SK-N-SH (cell line): ENCODE measurements around the gene EVL. TPM values are rescaled to one million over a fixed set of nuclear protein-coding genes. Genes with fewer than 3 reads are reported as not detected.

Experiments used
- CTCF ChIA-PET: fragments of 300-600, 350-600 bp; formaldehyde crosslinking; extraction: SDS; loops from one replicate; lab custom pipeline; 2021; lab: Yijun Ruan, JAX
- POLR2A ChIA-PET: fragments of 350-600 bp; sonication (Branson Sonifier 250); formaldehyde crosslinking; extraction: SDS; loops from one replicate; lab custom pipeline; 2020; ENCODE audit warnings: antibody characterized with exemption, inconsistent platforms; lab: Yijun Ruan, JAX
- DNase-seq: peaks from one replicate; pipeline ENCODE4 v3.0.0; 2012
- H2AFZ ChIP-seq: fragments of 200-600 bp; sonication (generic); 2 replicates; pipeline ENCODE4 v1.8.1; 2016; ENCODE audit warnings: antibody characterized with exemption, mild to moderate bottlenecking, low read depth
- H3F3A ChIP-seq: fragments of 200-600 bp; sonication (generic); replicated peaks from 2 replicates; pipeline ENCODE3; 2016; ENCODE audit warnings: antibody characterized with exemption, mild to moderate bottlenecking; ENCODE audit not compliant: insufficient read depth
- H3K27ac ChIP-seq, 2 experiments: fragments of 200-500 bp in 1 of 2; fragments of 200-600 bp in 1 of 2; sonication (Bioruptor generic) in 1 of 2; sonication (generic), shearing (Covaris generic) in 1 of 2; 2 replicates each; pipeline versions ENCODE4 v1.5.1 to v1.6.1; 2014 to 2016; ENCODE audit warnings: low read depth in 2 of 2, inconsistent platforms in 1 of 2, low read length in 1 of 2, mild to moderate bottlenecking in 1 of 2, mixed read lengths in 1 of 2
- H3K27me3 ChIP-seq: fragments of 200-600 bp; sonication (generic), shearing (Covaris generic); 2 replicates; pipeline ENCODE4 v1.6.1; 2016; ENCODE audit warnings: mixed run types; ENCODE audit not compliant: insufficient read depth
- H3K36me3 ChIP-seq, 2 experiments: fragments of 200-500 bp in 1 of 2; fragments of 200-600 bp in 1 of 2; sonication (Bioruptor generic) in 1 of 2; sonication (generic) in 1 of 2; replicated peaks in 1 of 2; 2 replicates each; pipeline versions ENCODE3 to v1.5.1; 2014 to 2016; ENCODE audit warnings: low read length in 1 of 2, mild to moderate bottlenecking in 1 of 2; ENCODE audit not compliant: insufficient read depth in 2 of 2, control insufficient read depth in 1 of 2
- H3K4me1 ChIP-seq, 2 experiments: fragments of 200-500 bp in 1 of 2; fragments of 200-600 bp in 1 of 2; sonication (Bioruptor generic) in 1 of 2; sonication (generic), shearing (Covaris generic) in 1 of 2; 2 replicates each; pipeline versions ENCODE4 v1.5.1 to v1.6.1; 2014 to 2016; ENCODE audit warnings: low read depth in 1 of 2, low read length in 1 of 2, mixed run types in 1 of 2; ENCODE audit not compliant: insufficient read depth in 2 of 2, control insufficient read depth in 1 of 2
- H3K4me2 ChIP-seq: fragments of 200-600 bp; sonication (generic), shearing (Covaris generic); 2 replicates; pipeline ENCODE4 v1.6.1; 2017; ENCODE audit warnings: mixed run types
- H3K4me3 ChIP-seq, 2 experiments: fragments of 200-500 bp in 1 of 2; fragments of 200-600 bp in 1 of 2; sonication (Bioruptor generic) in 1 of 2; sonication (generic), shearing (Covaris generic) in 1 of 2; 2 replicates each; pipeline versions ENCODE4 v1.5.1 to v1.8.1; 2014 to 2016; ENCODE audit warnings: low read depth in 2 of 2, inconsistent platforms in 1 of 2, low read length in 1 of 2, mild to moderate bottlenecking in 1 of 2, mixed read lengths in 1 of 2, moderate library complexity in 1 of 2
- H3K79me2 ChIP-seq: fragments of 200-600 bp; sonication (generic); 2 replicates; pipeline ENCODE4 v1.8.1; 2017; ENCODE audit warnings: mild to moderate bottlenecking; ENCODE audit not compliant: insufficient read depth
- H3K9ac ChIP-seq: fragments of 200-600 bp; sonication (generic); 2 replicates; pipeline ENCODE4 v1.6.1; 2017; ENCODE audit warnings: mixed run types
- H3K9me2 ChIP-seq: fragments of 200-600 bp; sonication (generic); 2 replicates; pipeline ENCODE4 v1.6.1; 2017; ENCODE audit warnings: mixed run types
- H3K9me3 ChIP-seq: fragments of 200-600 bp; sonication (generic); 2 replicates; pipeline ENCODE4 v1.6.1; 2017; ENCODE audit warnings: mixed run types, mild to moderate bottlenecking, moderate library complexity
- H4K20me1 ChIP-seq: fragments of 200-600 bp; sonication (generic); 2 replicates; pipeline ENCODE4 v1.6.1; 2017; ENCODE audit warnings: mild to moderate bottlenecking, mixed run types; ENCODE audit not compliant: insufficient read depth
- CTCF ChIP-seq: fragments of 200-600 bp; sonication (generic); IDR thresholded peaks from 2 replicates; pipeline ENCODE4 v1.6.1; 2017; ENCODE audit warnings: antibody characterized with exemption, mild to moderate bottlenecking, moderate library complexity
- ELF1 ChIP-seq: IDR thresholded peaks from 2 replicates; pipeline ENCODE4 v1.4.0; 2012
- EP300 ChIP-seq, 2 experiments: IDR thresholded peaks; 2 replicates each; pipeline versions ENCODE4 v1.4.0 to v1.6.1; 2012; ENCODE audit warnings: borderline replicate concordance in 1 of 2, low read depth in 1 of 2, low read length in 1 of 2
- FOXJ3 ChIP-seq: sonication (generic); formaldehyde crosslinking; IDR thresholded peaks from 2 replicates; pipeline ENCODE4 v1.5.1; 2020; ENCODE audit warnings: mild to moderate bottlenecking, missing genetic modification reagents
- GABPA ChIP-seq: IDR thresholded peaks from 2 replicates; pipeline ENCODE4 v1.4.0; 2012; ENCODE audit warnings: low read depth, mild to moderate bottlenecking
- JUND ChIP-seq: IDR thresholded peaks from 2 replicates; pipeline ENCODE4 v1.4.0; 2012
- MEF2A ChIP-seq: IDR thresholded peaks from 2 replicates; pipeline ENCODE4 v1.4.0; 2012; ENCODE audit warnings: low read depth, borderline replicate concordance
- MXI1 ChIP-seq: IDR thresholded peaks from 2 replicates; pipeline ENCODE4 v1.6.1; 2012; ENCODE audit warnings: mild to moderate bottlenecking, low read depth, low read length, improper control_type of control experiment
- NFIC ChIP-seq: IDR thresholded peaks from 2 replicates; pipeline ENCODE4 v1.4.0; 2012; ENCODE audit warnings: borderline replicate concordance
- RAD21 ChIP-seq: IDR thresholded peaks from 2 replicates; pipeline ENCODE4 v1.6.1; 2012; ENCODE audit warnings: mild to moderate bottlenecking, low read length
- REST ChIP-seq: IDR thresholded peaks from 2 replicates; pipeline ENCODE4 v1.6.1; 2012; ENCODE audit warnings: mild to moderate bottlenecking, low read depth, low read length, moderate library complexity
- RFX5 ChIP-seq: IDR thresholded peaks from 2 replicates; pipeline ENCODE4 v1.6.1; 2012; ENCODE audit warnings: mild to moderate bottlenecking, improper control_type of control experiment, low read length
- TCF12 ChIP-seq: IDR thresholded peaks from 2 replicates; pipeline ENCODE4 v1.4.0; 2012
- WGBS: methylation state at CpG from one replicate; pipeline ENCODE4 v1.1.6; 2017; ENCODE audit warnings: low lambda C conversion rate; 5-methylcytosine and 5-hydroxymethylcytosine counted together
- polyA plus RNA-seq, 3 experiments: library from polyadenylated mRNA; depleted of rRNA; stranded (reverse); fragments of >200 nt; gene quantifications; 2 replicates each; pipeline ENCODE4 v1.2.3, GENCODE V29; 2012

The EVL gene
- polyA plus RNA-seq, 1 of the 3 experiments (the other 2 are of a cell fraction) = 36.5 TPM

- peak; percentile 63 for TF ChIP-seq TCF12
- TF ChIP-seq RAD21 = 0 out of 2 replicates have a peak, but pooled peaks have one; percentile 1
- TF ChIP-seq FOXJ3 (CRISPR knock-in tag) = no peak
- 0 out of 4 replicates have a peak, but pooled peaks of 1 of the 2 experiments have one; percentile 15 for TF ChIP-seq EP300 (IDR thresholded peaks at IDR 0.05; ENCODE audit: borderline replicate concordance in 1 of 2, low read depth in 1 of 2, low read length in 1 of 2)
- TF ChIP-seq CTCF = no peak
- TF ChIP-seq MEF2A = no peak
- no peak for TF ChIP-seq RFX5
- no peak for TF ChIP-seq GABPA
- TF ChIP-seq JUND = no peak
- no peak for TF ChIP-seq NFIC
Observed at GRCh38 chr14:100132903-100133510, 67.8 kb downstream of the EVL start (continued).

- 91% methylated on average over 8 of the region's 8 CpGs for WGBS
- Histone ChIP-seq H3F3A (no peaks in the 10 kb centered on the region), H3K36me3 (peaks cover 3 to 16% of the 10 kb centered on the region in 2 experiments), H4K20me1 (no peaks in the 10 kb centered on the region), H3K9me3 (no peaks in the 10 kb centered on the region), H3K4me2 (no peak overlapping the region), H3K27me3 (no peaks in the 10 kb centered on the region), H2AFZ (no peak overlapping the region), H3K4me1 (peaks cover 9 to 52% of the 10 kb centered on the region in 2 experiments; a peak in 2 of 4 replicates), H3K9ac (no peak overlapping the region), H3K4me3 (no peak overlapping the region), H3K79me2 (no peaks in the 10 kb centered on the region), H3K27ac (peak overlapping the region in 1 of 2 experiments; percentile 34; a peak in 1 of 4 replicates)
- ChIA-PET CTCF (interaction anchor here (0.7 to 1.5 kb wide), 2 partner anchors 58 to 59 kb away, joined by 4 to 6 read pairs; no protein-coding TSS in a partner anchor), POLR2A (no interaction called here)
- DNase-seq = no peak
- no peak for TF ChIP-seq ELF1
- no peak for TF ChIP-seq JUND
- no peak for TF ChIP-seq REST
- TF ChIP-seq MXI1 = no peak
- TF ChIP-seq, all 33 proteins: peak for 0
- no peaks in the 10 kb centered on the region for H3K9me2 ChIP-seq
Observed at GRCh38 chr14:100134586-100134985, 69.4 kb downstream of the EVL start.
